ENCODE measurements around the gene NUDT14. TPM values are rescaled to one million over a fixed set of nuclear protein-coding genes. Genes with fewer than 3 reads are reported as not detected.

Gene NUDT14
- total and polyA plus RNA-seq, 2 of the 4 experiments (the other 2 are of a cell fraction): 5.6 to 9.3 TPM

DNA sequence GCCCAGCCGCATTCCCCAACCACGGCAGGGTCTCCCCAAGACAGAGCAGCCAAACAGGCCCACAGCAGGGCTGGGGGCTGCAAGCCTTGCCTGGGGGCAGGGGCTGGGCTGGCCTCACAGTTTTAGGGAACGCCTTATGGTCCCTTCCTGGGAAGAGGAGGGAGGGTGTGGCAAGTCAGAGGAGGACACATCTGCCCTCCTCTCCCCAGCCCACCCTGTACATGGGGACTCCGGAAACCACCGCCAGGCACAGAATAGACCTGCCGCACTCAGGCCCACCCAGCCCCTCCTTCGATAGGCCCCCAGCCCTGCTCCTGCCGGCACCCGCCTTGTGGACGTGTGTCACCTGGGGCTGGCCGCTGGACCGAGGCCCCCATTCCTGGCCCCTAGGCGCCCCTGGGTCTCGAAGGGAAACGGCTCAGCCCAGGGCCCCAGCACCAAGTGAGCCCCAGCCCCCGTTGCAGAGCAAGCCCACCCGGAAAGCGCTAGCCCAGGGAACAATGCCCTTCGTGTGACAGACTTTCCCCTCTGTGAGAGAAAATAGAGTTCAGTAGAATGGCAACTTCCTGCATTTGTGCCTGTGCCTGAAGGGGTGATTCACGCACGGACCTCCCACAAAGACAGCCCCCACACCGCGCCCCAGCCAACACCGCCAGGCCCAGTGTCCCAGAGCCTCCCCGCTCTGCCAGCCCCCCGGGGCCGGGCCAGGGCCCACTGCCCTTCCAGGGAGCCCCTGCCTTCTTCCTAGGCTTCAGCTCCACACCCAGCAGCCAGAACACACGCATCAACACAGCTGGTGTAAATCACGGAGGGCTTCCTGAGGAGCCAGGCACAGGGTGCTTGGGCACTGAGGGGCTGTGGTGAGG is 12.0 kb upstream of the NUDT14 start (continued):
- TF ChIP-seq MAFK (IDR thresholded peaks at IDR 0.05; ENCODE audit: low read depth, low read length) (no peak), RAD21 (IDR thresholded peaks at IDR 0.05; ENCODE audit: low read length) (no peak)

DNA sequence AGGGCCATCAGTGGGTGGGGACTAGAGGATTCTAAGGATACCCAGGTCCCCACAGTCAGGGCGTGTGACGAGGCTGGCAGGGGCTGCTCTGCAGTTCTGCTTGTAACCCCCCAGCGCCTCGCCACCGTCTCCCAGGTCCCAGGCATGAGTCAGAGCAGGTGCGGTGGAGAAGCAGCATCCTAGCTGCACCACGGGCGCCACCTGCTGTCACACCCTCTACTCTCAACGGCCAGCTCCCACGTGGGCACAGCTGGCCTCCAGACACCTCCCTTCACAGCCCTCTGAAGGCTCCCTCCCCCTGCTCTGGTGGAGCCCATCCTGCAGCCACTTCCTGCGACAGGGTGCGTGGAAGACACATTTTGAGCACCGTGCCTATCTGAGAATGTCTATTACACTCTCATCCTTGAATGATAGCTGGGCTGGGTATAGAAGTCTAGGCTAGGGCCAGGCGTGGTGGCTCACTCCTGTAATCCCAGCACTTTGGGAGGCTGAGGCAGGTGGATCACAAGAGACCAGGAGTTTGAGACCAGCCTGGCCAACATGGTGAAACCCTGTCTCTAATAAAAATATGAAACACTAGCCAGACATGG is 6.9 kb upstream of the NUDT14 start:
- no TSS peak for BruUV-seq (replicated peaks)
- Histone ChIP-seq H3K9me3 (ENCODE audit: control insufficient read depth, insufficient read depth, low read length) (peaks cover 8% of the 10 kb centered on the region; the same call in 1 of the 2 replicates), H3K14ac (replicated peaks; ENCODE audit: low read depth, low read length) (no peak overlapping the region), H2BK120ac (ENCODE audit: low read depth, low read length) (no peak overlapping the region), H3K27me3 (ENCODE audit: control insufficient read depth, insufficient read depth, low read length) (peaks cover 11% of the 10 kb centered on the region; the same call in 1 of the 2 replicates), H2AFZ (replicated peaks; ENCODE audit: low read length, poor library complexity) (no peak overlapping the region), H3K9me1 (ENCODE audit: insufficient read depth, low read length) (no peaks in the 10 kb centered on the region), H3K4me1 (ENCODE audit: control insufficient read depth, insufficient read depth, low read length) (peaks cover 4% of the 10 kb centered on the region; the same call in 1 of the 2 replicates), H4K91ac (ENCODE audit: insufficient read depth, low read depth, low read length) (no peak overlapping the region), H2BK20ac (ENCODE audit: low read depth, low read length) (no peak overlapping the region), H4K8ac (ENCODE audit: low read depth in 2 of 2, low read length in 2 of 2) (no peak overlapping the region), H2AK5ac (ENCODE audit: low read depth, low read length) (no peak overlapping the region), H3K4me3 (ENCODE audit: insufficient read depth, low read depth, low read length) (no peak overlapping the region), H3K9ac (ENCODE audit: low read depth, low read length) (no peak overlapping the region), H2AK9ac (replicated peaks; ENCODE audit: low read depth, low read length, poor library complexity) (no peak overlapping the region), H4K20me1 (ENCODE audit: insufficient read depth, low read length) (no peaks in the 10 kb centered on the region), H3K79me1 (ENCODE audit: low read depth in 1 of 2, low read length in 2 of 2) (no peaks in the 10 kb centered on the region), H4K5ac (ENCODE audit: low read depth, low read length) (no peak overlapping the region), H3K56ac (ENCODE audit: extremely low read depth, insufficient read depth, low read length) (no peak overlapping the region), H2BK15ac (ENCODE audit: low read depth, low read length) (no peak overlapping the region), H3K27ac (ENCODE audit: insufficient read depth, low read length) (no peak overlapping the region), H3K4me2 (ENCODE audit: low read depth, low read length) (no peak overlapping the region), H3K18ac (ENCODE audit: low read depth, low read length) (no peak overlapping the region), H3K23ac (ENCODE audit: low read depth, low read length) (no peak overlapping the region), H2BK5ac (ENCODE audit: low read depth, low read length, poor library complexity, severe bottlenecking) (no peak overlapping the region), H3K4ac (ENCODE audit: low read depth, low read length) (no peak overlapping the region), H3K36me3 (ENCODE audit: control insufficient read depth, insufficient read depth, low read length) (no peaks in the 10 kb centered on the region)
- DNase-seq (no peak), ATAC-seq (ENCODE audit: low read depth) (no peak)
- dilution Hi-C loops (cut with HindIII; ENCODE audit: low sequenced_read_pairs, unreplicated experiment): no loop called here
- CTCF ChIA-PET: no interaction called here
- no peak for TF ChIP-seq MXI1 (IDR thresholded peaks at IDR 0.05; ENCODE audit: borderline replicate concordance, low read depth, low read length)
- TF ChIP-seq CHD1 (IDR thresholded peaks at IDR 0.05; ENCODE audit: low read depth, low read length): no peak
- TF ChIP-seq MAZ (IDR thresholded peaks at IDR 0.05; ENCODE audit: borderline replicate concordance, low read depth, low read length): no peak
- TF ChIP-seq RAD21 (IDR thresholded peaks at IDR 0.05; ENCODE audit: low read length): no peak
- TF ChIP-seq RCOR1 (IDR thresholded peaks at IDR 0.05; ENCODE audit: insufficient replicate concordance, low read length): no peak
- intact Hi-C loops (cut with micrococcal nuclease): no loop called here
- in situ Hi-C loops (cut with MboI; ENCODE audit: low sequenced_read_pairs): no loop called here
- 73% methylated on average over 3 of the region's 14 CpGs; no CpG with 5 or more reads in 1 of the 2 experiments for WGBS, 2 experiments (ENCODE audit: extremely low coverage in 2 of 2, insufficient read length in 1 of 2)
- POLR2A ChIA-PET (ENCODE audit: unreplicated experiment): no interaction called here
